MM.1S (cell line): ENCODE results near the gene GJB5.

ENCODE experiments used
- DNase-seq: peaks from one replicate; pipeline ENCODE4 v3.0.0-alpha.2; 2015
- H2AFZ ChIP-seq: fragments of 300-600 bp; sonication (generic); 2 replicates; pipeline ENCODE4 v1.6.0; 2016; ENCODE audit warnings: antibody characterized with exemption, low read length
- H3F3A ChIP-seq: fragments of 300-600 bp; sonication (generic); 2 replicates; pipeline ENCODE4 v1.6.1; 2016; ENCODE audit warnings: mild to moderate bottlenecking, antibody characterized with exemption, low read length, moderate library complexity, mixed read lengths; ENCODE audit not compliant: insufficient read depth
- H3K27ac ChIP-seq: fragments of 300-600 bp; sonication (generic); 2 replicates; pipeline ENCODE4 v1.5.1; 2016; ENCODE audit warnings: mild to moderate bottlenecking, low read length
- H3K27me3 ChIP-seq: fragments of 300-600 bp; sonication (generic); replicated peaks from 2 replicates; pipeline ENCODE4 v1.6.0; 2016; ENCODE audit warnings: low read length; ENCODE audit not compliant: insufficient read depth
- H3K36me3 ChIP-seq: fragments of 300-600 bp; sonication (generic); replicated peaks from 2 replicates; pipeline ENCODE4 v1.6.1; 2016; ENCODE audit warnings: mild to moderate bottlenecking, low read length, mixed read lengths; ENCODE audit not compliant: insufficient read depth
- H3K4me1 ChIP-seq: fragments of 300-600 bp; sonication (generic); 2 replicates; pipeline ENCODE4 v1.6.1; 2016; ENCODE audit warnings: low read length, mixed read lengths
- H3K4me2 ChIP-seq: fragments of 300-600 bp; sonication (generic); 2 replicates; pipeline ENCODE4 v1.6.0; 2016; ENCODE audit warnings: low read depth, low read length
- H3K4me3 ChIP-seq: fragments of 300-600 bp; sonication (generic); 2 replicates; pipeline ENCODE4 v1.5.1; 2016; ENCODE audit warnings: low read length, mixed read lengths
- H3K79me2 ChIP-seq: fragments of 300-600 bp; sonication (generic); 2 replicates; pipeline ENCODE4 v1.6.1; 2016; ENCODE audit warnings: mixed run types, low read length, mixed read lengths
- H3K9ac ChIP-seq: fragments of 300-600 bp; sonication (generic); 2 replicates; pipeline ENCODE4 v1.6.1; 2016; ENCODE audit warnings: low read length, mixed read lengths
- H3K9me2 ChIP-seq: fragments of 300-600 bp; sonication (generic); replicated peaks from 2 replicates; pipeline ENCODE4 v1.6.1; 2016; ENCODE audit warnings: mild to moderate bottlenecking, low read length, mixed read lengths; ENCODE audit not compliant: insufficient read depth
- H3K9me3 ChIP-seq: fragments of 300-600 bp; sonication (generic); replicated peaks from 2 replicates; pipeline ENCODE4 v1.6.1; 2016; ENCODE audit warnings: mild to moderate bottlenecking, low read length, mixed read lengths; ENCODE audit not compliant: insufficient read depth
- H4K20me1 ChIP-seq: fragments of 300-600 bp; sonication (generic); 2 replicates; pipeline ENCODE4 v1.6.1; 2016; ENCODE audit warnings: mild to moderate bottlenecking, low read length, moderate library complexity, mixed read lengths; ENCODE audit not compliant: insufficient read depth
- CTCF ChIP-seq: fragments of 300-600 bp; sonication (generic); IDR thresholded peaks from 2 replicates; pipeline ENCODE4 v1.5.1; 2016; ENCODE audit warnings: antibody characterized with exemption, low read length, mixed read lengths
- EZH2 ChIP-seq: fragments of 300-600 bp; sonication (generic); optimal IDR thresholded peaks from 2 replicates; pipeline ENCODE3; 2017; ENCODE audit warnings: low read depth, mild to moderate bottlenecking, antibody characterized with exemption, low read length, mixed read lengths
- EZH2phosphoT487 ChIP-seq: fragments of 300-600 bp; sonication (generic); IDR thresholded peaks from 2 replicates; pipeline ENCODE4 v1.6.1; 2018; ENCODE audit warnings: antibody characterized with exemption, low read length

The GJB5 gene

GRCh38 chr1:34787461-34788420 is 32.9 kb downstream of the GJB5 start:
- H3K9me2 ChIP-seq, result no peaks in the 10 kb centered on the region
- H3K4me1 ChIP-seq, result peaks cover 5% of the 10 kb centered on the region
- H3K27ac ChIP-seq, result no peak overlapping the region
- 0 out of 2 replicates have a peak, but pooled peaks cover 4% of the 10 kb centered on the region for H3F3A ChIP-seq
- H3K4me3 ChIP-seq, result no peak overlapping the region
- no peaks in the 10 kb centered on the region for H3K79me2 ChIP-seq
- H3K36me3 ChIP-seq, result no peaks in the 10 kb centered on the region
- no peak overlapping the region for H3K9ac ChIP-seq
- no peaks in the 10 kb centered on the region for H4K20me1 ChIP-seq
- no peak overlapping the region for H2AFZ ChIP-seq
- TF ChIP-seq EZH2phosphoT487 (no peak), CTCF (peak; percentile 34)
- H3K4me2 ChIP-seq, result no peak overlapping the region
- H3K9me3 ChIP-seq, result no peaks in the 10 kb centered on the region
- peak; percentile 14 for DNase-seq
- H3K27me3 ChIP-seq, result peaks cover 69% of the 10 kb centered on the region

DNA sequence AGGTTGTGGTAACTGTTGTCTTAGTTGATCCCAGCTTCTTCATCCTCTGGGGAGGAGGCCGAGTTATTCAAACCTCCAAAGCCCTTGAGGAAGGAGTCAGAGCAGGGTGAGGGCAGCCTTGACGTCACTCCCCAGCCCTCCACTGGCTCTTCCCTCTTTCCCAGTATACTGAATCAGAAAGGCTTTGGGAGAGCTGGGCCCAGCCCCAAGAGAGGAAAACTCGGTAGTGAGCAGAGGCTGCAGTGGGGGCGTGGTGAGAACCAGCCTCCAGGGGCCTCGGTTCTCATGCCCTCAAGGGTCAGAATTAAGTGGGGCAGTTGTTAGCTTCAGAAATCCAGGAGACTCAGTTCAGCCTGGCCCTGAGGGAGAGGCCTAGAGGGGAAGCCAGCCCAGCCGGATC is 36.1 kb downstream of the GJB5 start:
- Histone ChIP-seq H2AFZ (no peak overlapping the region), H3K4me3 (no peak overlapping the region), H3K9me3 (no peaks in the 10 kb centered on the region), H3K79me2 (no peaks in the 10 kb centered on the region), H4K20me1 (no peaks in the 10 kb centered on the region), H3K27ac (no peak overlapping the region), H3K9me2 (no peaks in the 10 kb centered on the region), H3K9ac (no peak overlapping the region), H3K36me3 (no peaks in the 10 kb centered on the region), H3F3A (0 out of 2 replicates have a peak, but pooled peaks cover 4% of the 10 kb centered on the region), H3K4me1 (peaks cover 5% of the 10 kb centered on the region), H3K27me3 (peaks cover 72% of the 10 kb centered on the region), H3K4me2 (no peak overlapping the region)
- TF ChIP-seq CTCF (no peak), EZH2 (no peak), EZH2phosphoT487 (no peak)
- no peak for DNase-seq

DNA sequence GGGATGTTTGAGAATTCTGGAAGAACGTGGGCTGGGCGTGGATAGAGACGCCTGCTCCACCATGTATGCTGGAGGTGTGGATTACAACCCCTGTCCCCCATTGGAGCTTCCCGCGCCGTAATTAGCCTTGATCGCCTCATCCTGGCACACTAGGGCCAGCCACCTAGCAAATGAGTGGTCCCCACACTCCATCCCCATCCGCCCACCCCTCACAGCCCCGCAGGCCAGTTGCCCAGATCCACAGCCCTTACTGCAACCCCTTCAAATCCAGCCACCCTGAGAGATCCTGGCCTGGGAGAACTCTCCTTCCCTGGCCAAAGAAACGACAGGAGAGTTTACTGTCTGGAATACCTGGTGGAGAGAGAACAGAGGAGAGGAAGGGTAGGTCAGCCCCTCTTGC is 37.6 kb downstream of the GJB5 start:
- H3K36me3 ChIP-seq, result no peaks in the 10 kb centered on the region
- no peak overlapping the region for H3K27ac ChIP-seq
- no peak overlapping the region for H3K4me2 ChIP-seq
- no peak overlapping the region for H3K9ac ChIP-seq
- DNase-seq, result no peak
- H3K9me2 ChIP-seq, result no peaks in the 10 kb centered on the region
- no peaks in the 10 kb centered on the region for H4K20me1 ChIP-seq
- TF ChIP-seq EZH2phosphoT487 (no peak), EZH2 (no peak), CTCF (no peak)
- H3K9me3 ChIP-seq, result no peaks in the 10 kb centered on the region
- H3F3A ChIP-seq, result 0 out of 2 replicates have a peak, but pooled peaks cover 4% of the 10 kb centered on the region
- H3K27me3 ChIP-seq, result peaks cover 76% of the 10 kb centered on the region
- H3K4me3 ChIP-seq, result no peak overlapping the region
- no peaks in the 10 kb centered on the region for H3K79me2 ChIP-seq
- H2AFZ ChIP-seq, result no peak overlapping the region
- H3K4me1 ChIP-seq, result peaks cover 5% of the 10 kb centered on the region
